Gastrocnemius medialis (tissue), 4 donors: ENCODE results near the gene CYGB.

Source experiments
- CTCF ChIP-seq, 5 experiments: fragments of 450-650 bp in 3 of 5; fragments of 200-600 bp in 2 of 5; sonication (generic) in 2 of 5; IDR thresholded peaks in 4 of 5; conservative IDR thresholded peaks in 1 of 5; 1 replicate in 4 of 5; 2 replicates in 1 of 5; pipeline ENCODE4 v1.5.1; 2016 to 2019; ENCODE audit warnings: antibody characterized with exemption in 5 of 5, mild to moderate bottlenecking in 3 of 5, moderate library complexity in 3 of 5
- POLR2A ChIP-seq, 2 donors: fragments of 450-650 bp; IDR thresholded peaks; one replicate each; pipeline ENCODE4 v1.6.1; 2017; ENCODE audit warnings: antibody characterized with exemption in 2 of 2, mild to moderate bottlenecking in 2 of 2, moderate library complexity in 2 of 2

DNA sequence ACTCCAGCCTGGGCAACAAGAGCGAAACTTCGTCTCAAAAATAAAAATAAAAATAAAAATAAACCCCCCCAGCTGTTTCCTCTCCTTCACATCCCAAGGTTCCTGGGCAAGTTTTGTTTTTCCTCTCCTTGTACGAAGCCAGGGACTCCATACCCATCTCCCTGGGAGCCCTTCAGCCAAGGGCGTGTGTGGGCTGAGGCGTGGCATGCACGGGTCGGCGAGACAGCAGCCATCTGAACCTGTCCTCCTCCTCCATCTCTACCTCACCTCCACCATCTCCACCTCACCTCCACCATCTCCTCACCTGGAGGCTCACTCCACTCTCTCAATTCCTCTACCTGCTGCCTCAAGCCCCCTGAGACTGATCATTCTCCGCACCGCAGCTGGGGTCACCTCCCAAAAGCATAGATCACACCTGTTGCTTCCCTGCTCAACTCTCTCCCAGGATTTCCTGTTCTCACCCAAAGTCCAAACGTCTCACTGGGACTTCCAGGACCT lies 53.2 kb downstream of the CYGB start:
- TF ChIP-seq POLR2A (IDR thresholded peaks at IDR 0.05) (no peak), CTCF (IDR thresholded peaks at IDR 0.05 in 4 of 5, conservative IDR thresholded peaks at IDR 0.05 in 1 of 5) (no peak)
